OCI-LY7 (cell line): ENCODE data around the gene RIMBP2. TPM values are rescaled to one million over a fixed set of nuclear protein-coding genes. Genes with fewer than 3 reads are reported as not detected.

Experiments
- BruUV-seq: library from RNA; stranded (reverse); fragments of 400-500 nt; replicated peaks from 2 replicates; lab custom pipeline; 2021; lab: Mats Ljungman, UMichigan
- CTCF ChIA-PET: fragments of 300-600 bp; sonication (Branson Sonifier 250); formaldehyde crosslinking; loops from one replicate; lab custom pipeline; 2022; ENCODE audit warnings: antibody characterized with exemption; ENCODE audit not compliant: unreplicated experiment; lab: Charles Lee
- POLR2A ChIA-PET: fragments of 300-600 bp; sonication (Branson Sonifier 250); formaldehyde crosslinking; loops from one replicate; lab custom pipeline; 2022; ENCODE audit warnings: antibody characterized with exemption; lab: Charles Lee
- DNase-seq: peaks from one replicate; pipeline ENCODE4 v3.0.0-alpha.2; 2015; ENCODE audit warnings: low spot score
- H2AFZ ChIP-seq: fragments of 200-600 bp; sonication (generic), shearing (Covaris generic); 2 replicates; pipeline ENCODE4 v1.6.1; 2014; ENCODE audit warnings: mild to moderate bottlenecking, antibody characterized with exemption, low read length, moderate library complexity
- H3K27ac ChIP-seq: fragments of 200-600 bp; sonication (generic); 2 replicates; pipeline ENCODE4 v1.5.1; 2014; ENCODE audit warnings: mixed run types, low read depth, mild to moderate bottlenecking, moderate library complexity, low read length, inconsistent platforms; ENCODE audit not compliant: poor library complexity, severe bottlenecking
- H3K36me3 ChIP-seq: fragments of 200-600 bp; sonication (generic); 2 replicates; pipeline ENCODE4 v1.6.1; 2014; ENCODE audit warnings: mild to moderate bottlenecking, antibody characterized with exemption, low read length, moderate library complexity, mixed read lengths; ENCODE audit not compliant: insufficient read depth
- H3K4me1 ChIP-seq: fragments of 200-600 bp; sonication (generic); 2 replicates; pipeline ENCODE4 v1.5.1; 2014; ENCODE audit warnings: mild to moderate bottlenecking, low read length; ENCODE audit not compliant: insufficient read depth, poor library complexity, severe bottlenecking
- H3K4me2 ChIP-seq: fragments of 200-600 bp; sonication (generic); 2 replicates; pipeline ENCODE4 v1.6.1; 2014; ENCODE audit warnings: mild to moderate bottlenecking, low read length
- H3K4me3 ChIP-seq: fragments of 200-600 bp; sonication (generic); 2 replicates; pipeline ENCODE4 v1.5.1; 2014; ENCODE audit warnings: mild to moderate bottlenecking, low read depth, low read length; ENCODE audit not compliant: poor library complexity, severe bottlenecking
- H3K79me2 ChIP-seq: fragments of 200-600 bp; sonication (generic); 2 replicates; pipeline ENCODE4 v1.6.1; 2016; ENCODE audit warnings: low read depth, mild to moderate bottlenecking, low read length, moderate library complexity, mixed read lengths; ENCODE audit not compliant: insufficient read depth
- H3K9me2 ChIP-seq: fragments of 200-600 bp; sonication (generic); 2 replicates; pipeline ENCODE4 v1.6.1; 2016; ENCODE audit warnings: mild to moderate bottlenecking, low read length, mixed read lengths; ENCODE audit not compliant: insufficient read depth
- H3K9me3 ChIP-seq: fragments of 200-600 bp; sonication (generic); 2 replicates; pipeline ENCODE4 v1.6.1; 2014; ENCODE audit warnings: mild to moderate bottlenecking, mixed run types, low read length, mixed read lengths
- H4K20me1 ChIP-seq: fragments of 200-600 bp; sonication (generic); 2 replicates; pipeline ENCODE4 v1.6.1; 2014; ENCODE audit warnings: mild to moderate bottlenecking, antibody characterized with exemption, low read length, moderate library complexity, mixed read lengths; ENCODE audit not compliant: insufficient read depth
- CTCF ChIP-seq: fragments of 200-600 bp; sonication (generic); conservative IDR thresholded peaks from 2 replicates; pipeline ENCODE4 v1.5.1; 2014; ENCODE audit warnings: mild to moderate bottlenecking, antibody characterized with exemption, low read length, moderate library complexity, mixed read lengths
- EZH2phosphoT487 ChIP-seq: fragments of 200-600 bp; sonication (generic); IDR thresholded peaks from 2 replicates; pipeline ENCODE4 v1.6.1; 2018; ENCODE audit warnings: low read depth, borderline replicate concordance, mild to moderate bottlenecking, mixed run types, antibody characterized with exemption, low read length, moderate library complexity, mixed read lengths
- intact Hi-C: fragments of 100-400 bp; cut with micrococcal nuclease; formaldehyde crosslinking; loops from one replicate; pipeline ENCODE4 v1.10.0; 2022; ENCODE audit not compliant: unreplicated experiment
- total RNA-seq, 2 experiments: library from RNA; depleted of rRNA in 1 of 2; stranded (reverse); fragments of >200 nt in 1 of 2; shearing (Covaris generic) in 1 of 2; gene quantifications; 2 replicates each; pipeline ENCODE4 v1.2.3, GENCODE V29; 2014 to 2022

Gene RIMBP2
- total RNA-seq, 2 experiments from 2014 or later, result not detected

GRCh38 chr12:130562716-130563115, 153.4 kb downstream of the RIMBP2 start:
- Histone ChIP-seq H4K20me1 (no peaks in the 10 kb centered on the region), H3K4me2 (no peak overlapping the region), H3K4me3 (no peak overlapping the region), H3K27ac (no peak overlapping the region), H3K9me2 (no peaks in the 10 kb centered on the region), H3K79me2 (no peaks in the 10 kb centered on the region), H3K4me1 (no peaks in the 10 kb centered on the region), H3K9me3 (peaks cover 5% of the 10 kb centered on the region; the same call in 1 of the 2 replicates), H2AFZ (no peak overlapping the region), H3K36me3 (no peaks in the 10 kb centered on the region)
- intact Hi-C loops, result no loop called here
- BruUV-seq, result no TSS peak
- POLR2A ChIA-PET, result no interaction called here
- TF ChIP-seq CTCF (no peak), EZH2phosphoT487 (no peak)
- no peak for DNase-seq
- CTCF ChIA-PET, result no interaction called here

GRCh38 chr12:130560321-130560720, 155.8 kb downstream of the RIMBP2 start:
- TF ChIP-seq EZH2phosphoT487 (no peak), CTCF (no peak)
- Histone ChIP-seq H3K4me3 (no peak overlapping the region), H3K9me3 (0 out of 2 replicates have a peak, but pooled peaks cover under 1% of the 10 kb centered on the region), H3K27ac (no peak overlapping the region), H2AFZ (no peak overlapping the region), H3K4me2 (no peak overlapping the region), H4K20me1 (no peaks in the 10 kb centered on the region), H3K79me2 (no peaks in the 10 kb centered on the region), H3K9me2 (no peaks in the 10 kb centered on the region), H3K4me1 (no peaks in the 10 kb centered on the region), H3K36me3 (no peaks in the 10 kb centered on the region)
- CTCF ChIA-PET, result no interaction called here
- intact Hi-C loops, result no loop called here
- no TSS peak for BruUV-seq
- POLR2A ChIA-PET, result no interaction called here
- DNase-seq, result no peak

GRCh38 chr12:130559806-130560205, 156.3 kb downstream of the RIMBP2 start:
- Histone ChIP-seq H3K9me3 (no peaks in the 10 kb centered on the region), H3K27ac (no peak overlapping the region), H3K36me3 (no peaks in the 10 kb centered on the region), H2AFZ (no peak overlapping the region), H3K79me2 (no peaks in the 10 kb centered on the region), H4K20me1 (no peaks in the 10 kb centered on the region), H3K4me1 (no peaks in the 10 kb centered on the region), H3K9me2 (no peaks in the 10 kb centered on the region), H3K4me3 (no peak overlapping the region), H3K4me2 (no peak overlapping the region)
- TF ChIP-seq CTCF, result no peak
- no peak for TF ChIP-seq EZH2phosphoT487
- no TSS peak for BruUV-seq
- intact Hi-C loops, result no loop called here
- ChIA-PET CTCF (no interaction called here), POLR2A (no interaction called here)
- DNase-seq, result no peak
